SH-SY5Y (cell line): Measurements from ENCODE around the gene NME4.

Experiments
- GATA2 ChIP-seq: IDR thresholded peaks from 2 replicates; pipeline ENCODE4 v1.6.1; 2011; ENCODE audit warnings: mild to moderate bottlenecking, low read depth, low read length
- GATA3 ChIP-seq: IDR thresholded peaks from 2 replicates; pipeline ENCODE4 v1.6.1; 2011; ENCODE audit warnings: low read depth, mild to moderate bottlenecking, low read length, moderate library complexity

- TF ChIP-seq GATA3 (no peak), GATA2 (no peak)
Measured at GRCh38 chr16:369275-369865, 27.6 kb upstream of the NME4 start.
